SU-DHL-6 (cell line): ENCODE results near the gene RRBP1.

Experiments
- H2AFZ ChIP-seq: fragments of 200-600 bp; sonication (generic); 2 replicates; pipeline ENCODE4 v1.6.1; 2014; ENCODE audit warnings: low read depth, mild to moderate bottlenecking, moderate library complexity, mixed read lengths, antibody characterized with exemption, low read length; ENCODE audit not compliant: severe bottlenecking
- H3F3A ChIP-seq: fragments of 200-600 bp; shearing (Covaris generic); 2 replicates; pipeline ENCODE4 v1.6.0; 2016; ENCODE audit warnings: antibody characterized with exemption, mild to moderate bottlenecking; ENCODE audit not compliant: insufficient read depth
- H3K27ac ChIP-seq: fragments of 200-600 bp; sonication (generic); 2 replicates; pipeline ENCODE4 v1.5.1; 2016; ENCODE audit warnings: low read depth, mild to moderate bottlenecking, low read length, moderate library complexity, mixed read lengths
- H3K27me3 ChIP-seq: fragments of 200-600 bp; sonication (generic), shearing (Covaris generic); 2 replicates; pipeline ENCODE4 v1.6.0; 2014; ENCODE audit warnings: mild to moderate bottlenecking, low read length
- H3K36me3 ChIP-seq: fragments of 200-600 bp; sonication (generic); 2 replicates; pipeline ENCODE4 v1.6.1; 2014; ENCODE audit warnings: mild to moderate bottlenecking, low read length, mixed read lengths
- H3K4me2 ChIP-seq: fragments of 300-600, 200-600 bp; shearing (Covaris generic), sonication (generic); 2 replicates; pipeline ENCODE4 v1.6.0; 2014; ENCODE audit warnings: low read length, low read depth, mild to moderate bottlenecking; ENCODE audit not compliant: poor library complexity, severe bottlenecking
- H3K4me3 ChIP-seq: fragments of 200-600 bp; sonication (generic); 2 replicates; pipeline ENCODE4 v1.5.1; 2014; ENCODE audit warnings: antibody characterized with exemption, low read length, mild to moderate bottlenecking, mixed read lengths; ENCODE audit not compliant: insufficient read depth, poor library complexity, severe bottlenecking
- H3K79me2 ChIP-seq: fragments of 200-600 bp; sonication (generic); 2 replicates; pipeline ENCODE4 v1.6.1; 2014; ENCODE audit warnings: mild to moderate bottlenecking, low read length, moderate library complexity; ENCODE audit not compliant: insufficient read depth
- H3K9ac ChIP-seq: fragments of 200-600 bp; sonication (generic); 2 replicates; pipeline ENCODE4 v1.7.0; 2014; ENCODE audit warnings: mild to moderate bottlenecking, low read length
- H3K9me2 ChIP-seq: fragments of 200-600 bp; sonication (generic); replicated peaks from 2 replicates; pipeline ENCODE4 v1.6.1; 2014; ENCODE audit warnings: low read length; ENCODE audit not compliant: insufficient read depth
- H3K9me3 ChIP-seq: fragments of 200-600 bp; sonication (generic); 2 replicates; pipeline ENCODE4 v1.6.1; 2014; ENCODE audit warnings: low read length, mixed read lengths; ENCODE audit not compliant: insufficient read depth
- H4K20me1 ChIP-seq: fragments of 200-600 bp; sonication (generic); 2 replicates; pipeline ENCODE4 v1.6.1; 2014; ENCODE audit warnings: low read depth, mild to moderate bottlenecking, antibody characterized with exemption, low read length, moderate library complexity, mixed read lengths
- EZH2phosphoT487 ChIP-seq: fragments of 200-600 bp; sonication (generic), shearing (Covaris generic); conservative IDR thresholded peaks from 2 replicates; pipeline ENCODE4 v1.6.1; 2018; ENCODE audit warnings: mild to moderate bottlenecking, antibody characterized with exemption, low read length, moderate library complexity, mixed read lengths
- TF ChIP-seq, protein P1 (sequence below): fragments of 200-600 bp; sonication (generic); IDR thresholded peaks from one replicate; pipeline ENCODE4 v1.5.1; 2017; ENCODE audit warnings: antibody characterized with exemption, mild to moderate bottlenecking, low read length, moderate library complexity; ENCODE audit not compliant: insufficient read depth, poor library complexity, severe bottlenecking

Gene RRBP1

DNA sequence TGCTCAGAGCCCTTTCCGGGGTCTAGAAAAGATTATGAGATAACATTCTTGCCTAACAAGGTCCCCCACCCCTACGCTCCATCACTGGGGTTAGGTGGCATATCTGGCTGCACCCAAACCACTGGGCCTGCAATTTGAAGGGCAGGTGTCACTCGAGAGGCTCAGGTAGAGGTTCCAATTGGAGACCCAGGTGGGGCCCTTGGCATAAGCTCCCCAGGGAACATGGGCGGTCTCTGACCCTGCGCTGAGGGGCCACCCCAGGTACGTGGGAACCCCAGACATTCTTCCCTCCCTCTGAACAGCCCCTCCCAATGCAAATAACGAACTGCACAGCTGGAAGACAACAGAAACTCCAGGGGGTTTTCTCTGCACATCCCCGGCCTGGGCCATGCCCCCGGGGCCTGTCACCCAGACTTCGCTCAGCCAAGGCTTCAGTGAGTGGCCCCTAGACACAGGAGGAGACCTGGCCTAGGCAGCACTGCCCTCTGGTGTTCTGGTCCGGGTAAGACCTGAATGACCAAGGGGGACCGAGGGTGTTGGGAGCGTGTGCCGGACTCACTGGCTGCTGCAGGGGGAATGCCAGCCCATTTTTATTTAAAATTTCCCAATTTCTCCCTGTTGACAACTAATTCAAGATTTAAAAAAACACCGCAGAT lies 64.7 kb downstream of the RRBP1 start:
- TF ChIP-seq, protein P1, sequence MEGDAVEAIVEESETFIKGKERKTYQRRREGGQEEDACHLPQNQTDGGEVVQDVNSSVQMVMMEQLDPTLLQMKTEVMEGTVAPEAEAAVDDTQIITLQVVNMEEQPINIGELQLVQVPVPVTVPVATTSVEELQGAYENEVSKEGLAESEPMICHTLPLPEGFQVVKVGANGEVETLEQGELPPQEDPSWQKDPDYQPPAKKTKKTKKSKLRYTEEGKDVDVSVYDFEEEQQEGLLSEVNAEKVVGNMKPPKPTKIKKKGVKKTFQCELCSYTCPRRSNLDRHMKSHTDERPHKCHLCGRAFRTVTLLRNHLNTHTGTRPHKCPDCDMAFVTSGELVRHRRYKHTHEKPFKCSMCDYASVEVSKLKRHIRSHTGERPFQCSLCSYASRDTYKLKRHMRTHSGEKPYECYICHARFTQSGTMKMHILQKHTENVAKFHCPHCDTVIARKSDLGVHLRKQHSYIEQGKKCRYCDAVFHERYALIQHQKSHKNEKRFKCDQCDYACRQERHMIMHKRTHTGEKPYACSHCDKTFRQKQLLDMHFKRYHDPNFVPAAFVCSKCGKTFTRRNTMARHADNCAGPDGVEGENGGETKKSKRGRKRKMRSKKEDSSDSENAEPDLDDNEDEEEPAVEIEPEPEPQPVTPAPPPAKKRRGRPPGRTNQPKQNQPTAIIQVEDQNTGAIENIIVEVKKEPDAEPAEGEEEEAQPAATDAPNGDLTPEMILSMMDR = peak; percentile 15
- no peak for TF ChIP-seq EZH2phosphoT487
- Histone ChIP-seq H3F3A (no peaks in the 10 kb centered on the region), H3K79me2 (no peaks in the 10 kb centered on the region), H3K9me2 (no peaks in the 10 kb centered on the region), H3K36me3 (no peaks in the 10 kb centered on the region), H2AFZ (no peak overlapping the region), H3K4me2 (no peak overlapping the region), H3K4me3 (no peak overlapping the region), H3K27ac (no peak overlapping the region), H3K9ac (no peak overlapping the region), H4K20me1 (no peaks in the 10 kb centered on the region), H3K9me3 (no peaks in the 10 kb centered on the region), H3K27me3 (no peaks in the 10 kb centered on the region)

DNA sequence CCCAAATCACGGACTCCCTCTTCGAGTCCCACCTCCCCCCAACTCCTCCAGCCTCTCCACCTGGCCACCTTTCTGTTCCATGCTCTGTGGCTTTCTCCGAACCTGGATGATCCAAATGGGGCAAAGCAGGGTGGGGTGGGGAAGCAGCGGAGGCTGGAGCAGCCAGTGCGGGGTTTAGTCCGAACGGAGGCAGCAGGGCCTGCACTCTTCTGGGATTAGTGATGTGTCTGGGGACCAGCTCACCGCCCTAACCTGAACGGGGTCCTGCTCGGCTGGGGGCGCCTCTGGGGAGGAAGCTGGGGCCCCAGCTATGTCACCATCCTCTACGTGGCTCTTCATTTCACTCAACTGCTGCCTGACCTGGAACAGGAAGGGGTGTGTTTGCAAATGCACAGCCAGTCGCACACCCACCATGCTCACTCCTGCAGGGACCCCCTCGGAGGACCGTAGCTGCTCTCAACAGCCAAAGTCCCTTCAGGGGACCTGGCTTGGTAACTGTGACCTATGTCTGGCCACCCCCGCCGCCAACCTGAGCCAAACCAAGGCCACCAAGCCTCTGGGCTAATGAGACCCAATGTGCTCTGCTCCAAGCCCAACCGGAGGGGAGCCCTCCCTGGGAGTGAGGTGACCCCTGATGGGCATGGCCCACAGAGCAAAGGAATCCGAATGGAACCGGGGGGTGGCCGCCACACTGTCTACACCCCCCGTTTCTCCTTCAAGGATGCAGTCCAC lies 65.4 kb downstream of the RRBP1 start:
- H2AFZ ChIP-seq = no peak overlapping the region
- TF ChIP-seq, protein P1 = no peak
- TF ChIP-seq EZH2phosphoT487 = no peak
- H3K4me2 ChIP-seq = no peak overlapping the region
- H3K27ac ChIP-seq = no peak overlapping the region
- H3K36me3 ChIP-seq = no peaks in the 10 kb centered on the region
- H4K20me1 ChIP-seq = no peaks in the 10 kb centered on the region
- no peaks in the 10 kb centered on the region for H3K9me3 ChIP-seq
- no peaks in the 10 kb centered on the region for H3F3A ChIP-seq
- H3K27me3 ChIP-seq = no peaks in the 10 kb centered on the region
- no peaks in the 10 kb centered on the region for H3K9me2 ChIP-seq
- H3K4me3 ChIP-seq = no peak overlapping the region
- H3K79me2 ChIP-seq = no peaks in the 10 kb centered on the region
- no peak overlapping the region for H3K9ac ChIP-seq

DNA sequence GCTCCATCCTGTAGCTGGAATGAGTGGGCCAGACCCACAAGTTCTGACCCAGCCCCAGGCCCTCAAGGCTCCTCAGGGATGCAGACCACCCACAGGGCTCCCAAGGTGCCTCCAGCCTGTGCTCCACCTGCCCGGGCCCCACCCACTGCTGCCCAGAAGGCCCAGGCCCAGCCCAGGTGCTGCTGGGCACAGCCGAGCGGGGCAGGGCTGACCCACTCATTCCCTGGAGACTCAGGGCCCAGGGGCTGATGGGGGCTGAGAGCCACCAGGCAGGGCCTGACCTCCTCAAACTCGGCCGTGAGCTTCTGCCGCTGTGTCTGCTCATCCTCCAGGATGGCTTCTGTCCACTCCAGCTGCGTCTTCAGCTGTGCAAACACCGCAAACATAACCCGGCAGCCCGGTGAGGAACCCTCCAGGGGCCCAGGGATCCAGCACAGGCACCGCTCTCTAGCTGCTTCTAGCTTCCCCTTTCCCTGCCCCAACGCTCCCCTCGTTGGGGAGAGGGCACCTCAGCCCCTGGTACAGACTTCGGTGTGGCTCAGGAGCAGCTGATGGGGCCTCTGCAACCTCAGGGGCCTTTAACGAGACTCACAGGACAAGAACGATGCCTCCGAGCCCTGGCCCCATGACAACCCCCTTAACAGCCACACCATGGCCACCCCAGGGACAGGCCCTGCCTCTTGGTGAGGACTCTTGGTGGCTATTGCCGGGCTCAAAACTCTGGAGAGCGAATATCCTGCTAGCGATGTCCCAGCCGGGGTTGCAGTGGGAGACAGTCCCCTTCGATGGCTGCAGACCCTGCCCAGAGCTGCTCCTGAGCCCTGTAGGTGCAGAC lies 66.2 kb downstream of the RRBP1 start:
- Histone ChIP-seq H3K27me3 (no peaks in the 10 kb centered on the region), H3K4me3 (no peak overlapping the region), H4K20me1 (no peaks in the 10 kb centered on the region), H3K9me3 (no peaks in the 10 kb centered on the region), H3K9me2 (no peaks in the 10 kb centered on the region), H3K79me2 (no peaks in the 10 kb centered on the region), H3K9ac (no peak overlapping the region), H3K4me2 (no peak overlapping the region), H3K36me3 (no peaks in the 10 kb centered on the region), H3F3A (no peaks in the 10 kb centered on the region), H3K27ac (no peak overlapping the region), H2AFZ (no peak overlapping the region)
- TF ChIP-seq, protein P1 = no peak
- TF ChIP-seq EZH2phosphoT487 = no peak
